Measurements from ENCODE around the gene RAB43. TPM values are rescaled to one million over a fixed set of nuclear protein-coding genes. Genes with fewer than 3 reads are reported as not detected.

RAB43 gene
- total RNA-seq, 2 donors from 2014 or later, result 33.3 to 42.6 TPM

GRCh38 chr3:129119365-129120100 is 2.1 kb downstream of the RAB43 start:
- no peaks in the 10 kb centered on the region for H3K9me3 ChIP-seq
- no peaks in the 10 kb centered on the region for H3K36me3 ChIP-seq
- H3K9ac ChIP-seq (ENCODE audit: low read depth in 2 of 2, low read length in 2 of 2), result peak overlapping the region; percentile 92 to 98
- TF ChIP-seq CTCF (IDR thresholded peaks at IDR 0.05), result no peak
- DNase-seq, result peak; percentile 83
- intact Hi-C loops (cut with DNase I), result no loop called here
- peak overlapping the region; percentile 89 for H3K4me3 ChIP-seq
- H3K27me3 ChIP-seq, result no peaks in the 10 kb centered on the region
- peak overlapping the region; percentile 91 for H3K27ac ChIP-seq
- peaks cover 28% of the 10 kb centered on the region for H3K4me1 ChIP-seq

- Histone ChIP-seq H3K4me1 (peaks cover 28% of the 10 kb centered on the region), H3K27ac (peak overlapping the region; percentile 91), H3K36me3 (no peaks in the 10 kb centered on the region), H3K9ac (ENCODE audit: low read depth in 2 of 2, low read length in 2 of 2) (peak overlapping the region; percentile 92 to 98), H3K9me3 (no peaks in the 10 kb centered on the region), H3K4me3 (no peak overlapping the region), H3K27me3 (no peaks in the 10 kb centered on the region)
- DNase-seq, result no peak
- intact Hi-C loops (cut with DNase I), result no loop called here
- no peak for TF ChIP-seq CTCF (IDR thresholded peaks at IDR 0.05)
These were observed 2.9 kb downstream of the RAB43 start for GRCh38 chr3:129118745-129119144.

- H3K27ac ChIP-seq, result no peak overlapping the region
- no peak overlapping the region for H3K9ac ChIP-seq (ENCODE audit: low read depth in 2 of 2, low read length in 2 of 2)
- H3K36me3 ChIP-seq, result no peaks in the 10 kb centered on the region
- H3K4me3 ChIP-seq, result no peak overlapping the region
- DNase-seq, result no peak
- intact Hi-C loops (cut with DNase I), result no loop called here
- peaks cover 21% of the 10 kb centered on the region for H3K4me1 ChIP-seq
- TF ChIP-seq CTCF (IDR thresholded peaks at IDR 0.05), result no peak
- H3K27me3 ChIP-seq, result no peaks in the 10 kb centered on the region
- H3K9me3 ChIP-seq, result no peaks in the 10 kb centered on the region
These were observed 4.5 kb downstream of the RAB43 start for GRCh38 chr3:129117134-129117533.

GRCh38 chr3:129116482-129116946 is 5.1 kb downstream of the RAB43 start:
- H3K27ac ChIP-seq, result no peak overlapping the region

GRCh38 chr3:129114455-129114854 is 7.1 kb downstream of the RAB43 start:
- Histone ChIP-seq H3K36me3 (no peaks in the 10 kb centered on the region), H3K4me3 (no peak overlapping the region), H3K27ac (no peak overlapping the region), H3K27me3 (no peaks in the 10 kb centered on the region), H3K9me3 (no peaks in the 10 kb centered on the region), H3K9ac (ENCODE audit: low read depth in 2 of 2, low read length in 2 of 2) (no peak overlapping the region), H3K4me1 (peaks cover 15% of the 10 kb centered on the region)
- TF ChIP-seq CTCF (IDR thresholded peaks at IDR 0.05), result no peak
- DNase-seq, result no peak
- intact Hi-C loops (cut with DNase I), result no loop called here

More at GRCh38 chr3:129116482-129116946, 5.1 kb downstream of the RAB43 start:
- Histone ChIP-seq H3K4me3 (no peak overlapping the region), H3K4me1 (peaks cover 21% of the 10 kb centered on the region), H3K9me3 (no peaks in the 10 kb centered on the region), H3K9ac (ENCODE audit: low read depth in 2 of 2, low read length in 2 of 2) (peak overlapping the region in 1 of 2 donors; percentile 63), H3K27me3 (no peaks in the 10 kb centered on the region), H3K36me3 (no peaks in the 10 kb centered on the region)
- peak; percentile 42 for DNase-seq
- no peak for TF ChIP-seq CTCF (IDR thresholded peaks at IDR 0.05)
- intact Hi-C loops (cut with DNase I), result no loop called here
